Measurements from ENCODE around the gene CTNNA3.

GRCh38 chr10:65903620-65904019 lies 1792.4 kb downstream of the CTNNA3 start:
- no peak for TF ChIP-seq CTCF (IDR thresholded peaks at IDR 0.05 in 2 of 3, conservative IDR thresholded peaks at IDR 0.05 in 1 of 3; ENCODE audit: borderline replicate concordance in 1 of 3, insufficient read depth in 1 of 3, low read depth in 2 of 3, low read length in 2 of 3)
- TF ChIP-seq YY1 (IDR thresholded peaks at IDR 0.05; ENCODE audit: extremely low read depth, insufficient replicate concordance, low read depth, low read length) = no peak
- no peak for TF ChIP-seq POLR2AphosphoS5 (IDR thresholded peaks at IDR 0.05; ENCODE audit: low read depth, low read length)
- no peak for TF ChIP-seq RAD21 (IDR thresholded peaks at IDR 0.05; ENCODE audit: low read depth)
- no peak for TF ChIP-seq SIN3A (IDR thresholded peaks at IDR 0.05; ENCODE audit: low read depth)
- no peak for TF ChIP-seq EZH2 (IDR thresholded peaks at IDR 0.05)
- no peak for TF ChIP-seq JUND (IDR thresholded peaks at IDR 0.05)
- no peak for TF ChIP-seq ZBTB33 (IDR thresholded peaks at IDR 0.05; ENCODE audit: extremely low read depth, insufficient replicate concordance, low read length)
- no peak for TF ChIP-seq EZH2phosphoT487 (IDR thresholded peaks at IDR 0.05; ENCODE audit: borderline replicate concordance)
- TF ChIP-seq CEBPB (IDR thresholded peaks at IDR 0.05; ENCODE audit: low read depth) = no peak
- TF ChIP-seq POLR2A (IDR thresholded peaks at IDR 0.05; ENCODE audit: borderline replicate concordance, extremely low read depth, insufficient read depth, insufficient read length) = no peak
- TF ChIP-seq, protein P1, sequence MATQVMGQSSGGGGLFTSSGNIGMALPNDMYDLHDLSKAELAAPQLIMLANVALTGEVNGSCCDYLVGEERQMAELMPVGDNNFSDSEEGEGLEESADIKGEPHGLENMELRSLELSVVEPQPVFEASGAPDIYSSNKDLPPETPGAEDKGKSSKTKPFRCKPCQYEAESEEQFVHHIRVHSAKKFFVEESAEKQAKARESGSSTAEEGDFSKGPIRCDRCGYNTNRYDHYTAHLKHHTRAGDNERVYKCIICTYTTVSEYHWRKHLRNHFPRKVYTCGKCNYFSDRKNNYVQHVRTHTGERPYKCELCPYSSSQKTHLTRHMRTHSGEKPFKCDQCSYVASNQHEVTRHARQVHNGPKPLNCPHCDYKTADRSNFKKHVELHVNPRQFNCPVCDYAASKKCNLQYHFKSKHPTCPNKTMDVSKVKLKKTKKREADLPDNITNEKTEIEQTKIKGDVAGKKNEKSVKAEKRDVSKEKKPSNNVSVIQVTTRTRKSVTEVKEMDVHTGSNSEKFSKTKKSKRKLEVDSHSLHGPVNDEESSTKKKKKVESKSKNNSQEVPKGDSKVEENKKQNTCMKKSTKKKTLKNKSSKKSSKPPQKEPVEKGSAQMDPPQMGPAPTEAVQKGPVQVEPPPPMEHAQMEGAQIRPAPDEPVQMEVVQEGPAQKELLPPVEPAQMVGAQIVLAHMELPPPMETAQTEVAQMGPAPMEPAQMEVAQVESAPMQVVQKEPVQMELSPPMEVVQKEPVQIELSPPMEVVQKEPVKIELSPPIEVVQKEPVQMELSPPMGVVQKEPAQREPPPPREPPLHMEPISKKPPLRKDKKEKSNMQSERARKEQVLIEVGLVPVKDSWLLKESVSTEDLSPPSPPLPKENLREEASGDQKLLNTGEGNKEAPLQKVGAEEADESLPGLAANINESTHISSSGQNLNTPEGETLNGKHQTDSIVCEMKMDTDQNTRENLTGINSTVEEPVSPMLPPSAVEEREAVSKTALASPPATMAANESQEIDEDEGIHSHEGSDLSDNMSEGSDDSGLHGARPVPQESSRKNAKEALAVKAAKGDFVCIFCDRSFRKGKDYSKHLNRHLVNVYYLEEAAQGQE (IDR thresholded peaks at IDR 0.05; ENCODE audit: low read depth) = no peak
